ENCODE data around the gene EDEM2.

DNA sequence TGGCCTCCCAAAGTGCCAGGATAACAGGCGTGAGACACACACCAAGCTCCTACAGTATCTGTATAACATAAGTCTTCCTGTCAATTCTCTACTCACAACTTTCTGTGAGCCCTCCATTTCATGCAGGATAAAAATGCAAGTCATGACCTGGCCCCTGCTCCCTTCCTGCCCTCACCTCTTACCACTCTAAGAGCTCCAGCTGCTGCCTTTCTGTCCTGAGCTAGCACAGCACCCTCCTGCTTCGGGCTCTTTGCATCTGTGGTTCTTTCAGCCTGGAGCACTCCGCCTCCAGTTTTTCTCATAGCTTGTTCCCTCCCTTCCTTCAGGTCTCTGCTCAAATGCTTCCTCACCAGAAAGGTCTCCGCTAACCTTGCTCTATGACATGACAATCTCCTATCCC lies 30.9 kb downstream of the EDEM2 start:
- TF ChIP-seq POLR2A (IDR thresholded peaks at IDR 0.05) (no peak), POLR2AphosphoS5 (IDR thresholded peaks at IDR 0.05) (no peak)

All from prostate gland (tissue), 1 donor.